Measurements from ENCODE around the gene PDIA2.

The PDIA2 gene

DNA sequence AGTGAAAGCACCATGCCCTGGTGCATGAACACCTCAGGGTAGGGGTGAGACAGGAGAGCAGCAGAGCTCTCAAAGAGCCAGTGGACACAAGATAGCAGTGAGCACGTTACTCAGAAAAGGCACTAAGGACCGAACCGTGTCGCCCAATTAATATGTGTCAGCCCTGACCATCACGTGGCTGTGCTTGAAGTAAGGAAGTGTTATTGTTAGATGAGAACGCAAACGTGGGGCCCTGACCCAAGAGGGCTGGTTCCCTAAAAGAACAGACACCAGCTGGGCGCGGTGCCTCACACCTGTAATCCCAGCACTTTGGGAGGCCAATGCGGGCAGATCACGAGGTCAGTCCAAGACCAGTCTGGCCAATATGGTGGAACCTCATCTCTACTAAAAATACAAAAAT is 53.3 kb downstream of the PDIA2 start:
- H3K27ac Mint-ChIP-seq = no peak overlapping the region
- no peaks in the 10 kb centered on the region for H3K27me3 Mint-ChIP-seq
- no peaks in the 10 kb centered on the region for H3K9me3 Mint-ChIP-seq
- peaks cover 5% of the 10 kb centered on the region for H3K36me3 Mint-ChIP-seq (ENCODE audit: low read depth)
- H3K4me1 Mint-ChIP-seq (ENCODE audit: low read depth) = peaks cover 69% of the 10 kb centered on the region
- no peak overlapping the region for H3K4me3 Mint-ChIP-seq

All from stimulated activated naive CD8-positive, alpha-beta T cell treated with anti-CD3 and anti-CD28 coated beads, Interleukin-15, Interleukin-2, amounts not matched to agents 100 ng/mL and 50 ng/mL, for 24 hours (primary cell).